Spleen (tissue), 7 donors: Measurements from ENCODE around the gene TREML2.

Experiments
- POLR2A ChIP-seq, 3 donors: fragments of 450-650 bp; IDR thresholded peaks; one replicate each; pipeline ENCODE4 v1.5.1; 2017; ENCODE audit warnings: antibody characterized with exemption in 3 of 3, mild to moderate bottlenecking in 1 of 3
- POLR2AphosphoS5 ChIP-seq, 3 donors: sonication (generic); formaldehyde crosslinking; IDR thresholded peaks; one replicate each; pipeline ENCODE4 v1.5.1; 2017; ENCODE audit warnings: antibody characterized with exemption in 3 of 3
- TF ChIP-seq, protein P1 (sequence below), 11 experiments: fragments of 200-600 bp in 7 of 11; fragments of 450-650 bp in 4 of 11; sonication (generic) in 4 of 11; IDR thresholded peaks in 8 of 11; conservative IDR thresholded peaks in 3 of 11; 1 replicate in 7 of 11; 2 replicates in 4 of 11; pipeline versions ENCODE4 v1.4.0 to v1.8.0; 2016 to 2021; ENCODE audit warnings: antibody characterized with exemption in 11 of 11, inconsistent platforms in 4 of 11, mild to moderate bottlenecking in 1 of 11
- donor health status: DM: no; HTN: no; CAD: no; lungs with moderate emphysema.
- donor health status: DM: no; HTN: no; CAD: no.
- donor health status: DM: no; HTN: no; CAD: no.

DNA sequence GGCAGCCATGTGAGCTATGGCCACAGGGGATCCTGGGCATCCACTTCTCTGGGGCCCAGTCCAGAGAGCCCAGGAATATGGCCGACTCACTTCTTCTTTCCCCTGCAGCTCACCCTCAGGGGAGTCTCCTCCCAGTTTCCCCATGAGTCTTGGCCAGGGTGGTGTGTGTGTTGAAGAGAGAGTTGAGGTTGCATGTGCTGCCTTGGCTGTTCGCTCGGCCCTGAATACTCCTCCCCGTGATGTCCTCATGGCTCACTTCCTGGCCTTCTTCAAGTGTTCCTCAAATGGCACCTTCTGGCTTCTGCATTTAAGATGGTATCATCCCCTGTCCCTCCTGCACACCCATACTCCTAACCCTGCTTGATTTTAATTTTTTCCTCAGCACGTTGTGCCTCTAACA, 43.6 kb downstream of the TREML2 start:
- TF ChIP-seq POLR2A (IDR thresholded peaks at IDR 0.05): no peak
- TF ChIP-seq, protein P1, sequence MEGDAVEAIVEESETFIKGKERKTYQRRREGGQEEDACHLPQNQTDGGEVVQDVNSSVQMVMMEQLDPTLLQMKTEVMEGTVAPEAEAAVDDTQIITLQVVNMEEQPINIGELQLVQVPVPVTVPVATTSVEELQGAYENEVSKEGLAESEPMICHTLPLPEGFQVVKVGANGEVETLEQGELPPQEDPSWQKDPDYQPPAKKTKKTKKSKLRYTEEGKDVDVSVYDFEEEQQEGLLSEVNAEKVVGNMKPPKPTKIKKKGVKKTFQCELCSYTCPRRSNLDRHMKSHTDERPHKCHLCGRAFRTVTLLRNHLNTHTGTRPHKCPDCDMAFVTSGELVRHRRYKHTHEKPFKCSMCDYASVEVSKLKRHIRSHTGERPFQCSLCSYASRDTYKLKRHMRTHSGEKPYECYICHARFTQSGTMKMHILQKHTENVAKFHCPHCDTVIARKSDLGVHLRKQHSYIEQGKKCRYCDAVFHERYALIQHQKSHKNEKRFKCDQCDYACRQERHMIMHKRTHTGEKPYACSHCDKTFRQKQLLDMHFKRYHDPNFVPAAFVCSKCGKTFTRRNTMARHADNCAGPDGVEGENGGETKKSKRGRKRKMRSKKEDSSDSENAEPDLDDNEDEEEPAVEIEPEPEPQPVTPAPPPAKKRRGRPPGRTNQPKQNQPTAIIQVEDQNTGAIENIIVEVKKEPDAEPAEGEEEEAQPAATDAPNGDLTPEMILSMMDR (IDR thresholded peaks at IDR 0.05 in 8 of 11, conservative IDR thresholded peaks at IDR 0.05 in 3 of 11): no peak
- no peak for TF ChIP-seq POLR2AphosphoS5 (IDR thresholded peaks at IDR 0.05)
